H1 (cell line): ENCODE measurements around the gene CORT.

Source experiments
- HDAC2 ChIP-seq, 2 experiments: fragments of 300-600 bp in 1 of 2; sonication (generic) in 1 of 2; IDR thresholded peaks; 2 replicates each; pipeline ENCODE4 v1.6.1; 2011 to 2012; ENCODE audit warnings: low read depth in 2 of 2, low read length in 2 of 2, mild to moderate bottlenecking in 2 of 2, moderate library complexity in 2 of 2, borderline replicate concordance in 1 of 2, inconsistent platforms in 1 of 2
- POLR2A ChIP-seq, 2 experiments: IDR thresholded peaks; 1 replicate in 1 of 2; 2 replicates in 1 of 2; pipeline ENCODE4 v1.6.1; 2011; ENCODE audit warnings: low read depth in 2 of 2, low read length in 2 of 2, mild to moderate bottlenecking in 2 of 2; ENCODE audit errors: control extremely low read depth in 1 of 2
- POLR2AphosphoS5 ChIP-seq: IDR thresholded peaks from 2 replicates; pipeline ENCODE4 v1.6.1; 2011; ENCODE audit warnings: low read depth, low read length
- RFX5 ChIP-seq: IDR thresholded peaks from 2 replicates; pipeline ENCODE4 v1.6.1; 2011; ENCODE audit warnings: low read depth, low read length, improper control_type of control experiment, borderline replicate concordance
- SP1 ChIP-seq: IDR thresholded peaks from 2 replicates; pipeline ENCODE4 v1.6.1; 2011; ENCODE audit warnings: low read depth, low read length
- TF ChIP-seq, protein P1 (sequence below): IDR thresholded peaks from 2 replicates; pipeline ENCODE4 v1.6.1; 2012; ENCODE audit warnings: inconsistent platforms
- TF ChIP-seq, protein P2 (sequence below), 3 experiments: IDR thresholded peaks; 1 replicate in 2 of 3; 2 replicates in 1 of 3; pipeline versions ENCODE4 v1.5.1 to v1.6.1; 2011; ENCODE audit warnings: low read length in 3 of 3, mild to moderate bottlenecking in 3 of 3, inconsistent platforms in 2 of 3, low read depth in 1 of 3, moderate library complexity in 1 of 3; ENCODE audit not compliant: insufficient read depth in 1 of 3; ENCODE audit errors: control extremely low read depth in 1 of 3

DNA sequence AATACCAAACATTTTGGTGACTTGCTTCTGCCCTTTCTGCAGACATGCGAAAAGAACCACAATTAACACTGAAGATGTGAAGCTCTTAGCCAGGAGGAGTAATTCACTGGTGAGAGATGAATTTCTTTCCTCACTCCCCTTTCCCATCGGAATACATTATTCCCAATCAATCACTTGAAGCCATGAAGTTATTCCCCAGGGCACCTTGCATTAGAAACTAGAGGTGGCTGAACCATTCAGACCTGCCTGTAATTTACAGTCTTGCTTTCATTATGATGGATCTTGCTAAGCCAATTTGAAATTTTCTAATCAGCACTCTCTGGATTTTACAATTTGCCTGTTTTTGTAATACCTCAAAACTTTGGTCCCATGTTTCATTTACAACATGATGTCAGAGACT lies 9.5 kb upstream of the CORT start:
- no peak for TF ChIP-seq RFX5
- TF ChIP-seq, protein P1, sequence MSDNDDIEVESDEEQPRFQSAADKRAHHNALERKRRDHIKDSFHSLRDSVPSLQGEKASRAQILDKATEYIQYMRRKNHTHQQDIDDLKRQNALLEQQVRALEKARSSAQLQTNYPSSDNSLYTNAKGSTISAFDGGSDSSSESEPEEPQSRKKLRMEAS, result no peak
- TF ChIP-seq, protein P2, sequence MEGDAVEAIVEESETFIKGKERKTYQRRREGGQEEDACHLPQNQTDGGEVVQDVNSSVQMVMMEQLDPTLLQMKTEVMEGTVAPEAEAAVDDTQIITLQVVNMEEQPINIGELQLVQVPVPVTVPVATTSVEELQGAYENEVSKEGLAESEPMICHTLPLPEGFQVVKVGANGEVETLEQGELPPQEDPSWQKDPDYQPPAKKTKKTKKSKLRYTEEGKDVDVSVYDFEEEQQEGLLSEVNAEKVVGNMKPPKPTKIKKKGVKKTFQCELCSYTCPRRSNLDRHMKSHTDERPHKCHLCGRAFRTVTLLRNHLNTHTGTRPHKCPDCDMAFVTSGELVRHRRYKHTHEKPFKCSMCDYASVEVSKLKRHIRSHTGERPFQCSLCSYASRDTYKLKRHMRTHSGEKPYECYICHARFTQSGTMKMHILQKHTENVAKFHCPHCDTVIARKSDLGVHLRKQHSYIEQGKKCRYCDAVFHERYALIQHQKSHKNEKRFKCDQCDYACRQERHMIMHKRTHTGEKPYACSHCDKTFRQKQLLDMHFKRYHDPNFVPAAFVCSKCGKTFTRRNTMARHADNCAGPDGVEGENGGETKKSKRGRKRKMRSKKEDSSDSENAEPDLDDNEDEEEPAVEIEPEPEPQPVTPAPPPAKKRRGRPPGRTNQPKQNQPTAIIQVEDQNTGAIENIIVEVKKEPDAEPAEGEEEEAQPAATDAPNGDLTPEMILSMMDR (IDR thresholded peaks at IDR 0.05; ENCODE audit: control extremely low read depth in 1 of 3, insufficient read depth in 1 of 3, low read depth in 1 of 3, low read length in 3 of 3), result no peak
- TF ChIP-seq POLR2AphosphoS5, result no peak
- TF ChIP-seq SP1, result no peak
- no peak for TF ChIP-seq POLR2A (IDR thresholded peaks at IDR 0.05; ENCODE audit: control extremely low read depth in 1 of 2, low read depth in 2 of 2, low read length in 2 of 2)
- TF ChIP-seq HDAC2 (IDR thresholded peaks at IDR 0.05; ENCODE audit: borderline replicate concordance in 1 of 2, low read depth in 2 of 2, low read length in 2 of 2), result no peak
